ENCODE measurements around the gene B3GALNT1. TPM values are rescaled to one million over a fixed set of nuclear protein-coding genes. Genes with fewer than 3 reads are reported as not detected.

The B3GALNT1 gene
- total and polyA plus RNA-seq, 2 donors from 2014 or later: 18.0 to 25.7 TPM

DNA sequence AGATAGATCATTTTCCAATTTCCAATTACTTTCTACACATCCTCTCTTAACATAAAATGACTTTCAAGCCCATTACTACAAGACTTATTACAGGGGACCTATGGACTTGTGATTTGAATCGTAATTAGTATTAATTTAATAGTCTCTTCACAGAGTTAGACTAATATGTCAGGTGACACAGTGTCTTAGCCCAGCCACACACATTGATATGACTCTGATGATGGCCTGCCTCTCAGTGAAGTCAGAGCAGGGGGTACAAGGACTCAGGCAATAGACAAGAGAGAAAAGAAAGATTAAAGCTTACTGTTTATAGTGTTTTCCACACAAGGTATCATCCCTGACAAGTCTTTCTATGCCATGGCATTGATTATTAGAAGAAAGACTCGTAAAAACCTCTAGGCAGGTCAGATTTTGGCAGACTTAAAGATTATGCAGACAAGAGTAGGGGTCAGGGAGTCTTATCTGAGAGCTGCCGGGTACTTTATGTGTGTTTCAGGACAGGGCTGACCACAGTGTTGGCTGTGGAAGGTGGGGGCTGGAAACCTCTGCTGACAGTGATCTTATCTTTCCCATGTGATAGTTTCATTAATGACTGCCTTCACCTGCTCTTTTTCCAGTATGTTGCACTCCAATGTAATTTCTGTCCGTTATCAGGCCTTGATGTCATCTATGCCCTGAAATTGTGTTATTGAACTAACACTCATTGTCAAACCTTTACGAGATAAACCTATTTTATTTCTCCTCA is 50.1 kb downstream of the B3GALNT1 start:
- DNase-seq (no peak), FAIRE-seq (no peak)
- no peak overlapping the region for H3K4me3 ChIP-seq (ENCODE audit: low read length in 3 of 3)
- no peak overlapping the region for H3K27ac ChIP-seq (ENCODE audit: low read depth in 2 of 2, low read length in 2 of 2)
- intact Hi-C loops (cut with DNase I): no loop called here
- no peaks in the 10 kb centered on the region for H3K9me3 ChIP-seq (ENCODE audit: control insufficient read depth in 2 of 3, insufficient read depth in 1 of 3, low read length in 3 of 3)
- H3K4me1 ChIP-seq (ENCODE audit: control insufficient read depth in 2 of 3, insufficient read depth in 2 of 3, low read depth in 1 of 3, low read length in 3 of 3): no peaks in the 10 kb centered on the region
- H3K9ac ChIP-seq (ENCODE audit: low read length in 3 of 3): no peak overlapping the region
- no peaks in the 10 kb centered on the region for H3K27me3 ChIP-seq (ENCODE audit: control insufficient read depth, insufficient read depth, low read length)
- TF ChIP-seq, protein P1, sequence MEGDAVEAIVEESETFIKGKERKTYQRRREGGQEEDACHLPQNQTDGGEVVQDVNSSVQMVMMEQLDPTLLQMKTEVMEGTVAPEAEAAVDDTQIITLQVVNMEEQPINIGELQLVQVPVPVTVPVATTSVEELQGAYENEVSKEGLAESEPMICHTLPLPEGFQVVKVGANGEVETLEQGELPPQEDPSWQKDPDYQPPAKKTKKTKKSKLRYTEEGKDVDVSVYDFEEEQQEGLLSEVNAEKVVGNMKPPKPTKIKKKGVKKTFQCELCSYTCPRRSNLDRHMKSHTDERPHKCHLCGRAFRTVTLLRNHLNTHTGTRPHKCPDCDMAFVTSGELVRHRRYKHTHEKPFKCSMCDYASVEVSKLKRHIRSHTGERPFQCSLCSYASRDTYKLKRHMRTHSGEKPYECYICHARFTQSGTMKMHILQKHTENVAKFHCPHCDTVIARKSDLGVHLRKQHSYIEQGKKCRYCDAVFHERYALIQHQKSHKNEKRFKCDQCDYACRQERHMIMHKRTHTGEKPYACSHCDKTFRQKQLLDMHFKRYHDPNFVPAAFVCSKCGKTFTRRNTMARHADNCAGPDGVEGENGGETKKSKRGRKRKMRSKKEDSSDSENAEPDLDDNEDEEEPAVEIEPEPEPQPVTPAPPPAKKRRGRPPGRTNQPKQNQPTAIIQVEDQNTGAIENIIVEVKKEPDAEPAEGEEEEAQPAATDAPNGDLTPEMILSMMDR (IDR thresholded peaks at IDR 0.05; ENCODE audit: borderline replicate concordance, extremely low read depth, insufficient read depth): no peak
- H3K36me3 ChIP-seq (ENCODE audit: control insufficient read depth in 2 of 3, insufficient read depth in 3 of 3, low read length in 3 of 3): no peaks in the 10 kb centered on the region

DNA sequence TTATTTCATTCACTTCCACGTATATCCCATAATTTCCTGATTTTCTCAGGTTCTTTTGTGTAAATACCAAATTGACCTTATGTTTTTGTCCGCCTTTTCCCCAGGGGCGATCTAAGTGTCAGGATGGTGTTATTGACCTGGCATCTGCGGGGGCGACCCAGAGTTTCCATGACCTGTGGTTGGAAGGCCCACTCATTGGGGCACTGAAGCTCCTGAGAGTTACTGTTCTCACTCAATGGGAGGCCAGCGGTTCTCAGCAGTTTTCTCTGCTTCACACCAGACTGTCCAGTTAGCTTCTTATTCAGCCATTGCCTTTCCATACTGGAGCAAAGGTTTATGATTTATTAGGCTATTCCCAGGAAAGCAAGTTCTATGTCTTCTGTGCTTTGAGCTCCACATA is 53.3 kb downstream of the B3GALNT1 start:
- no peaks in the 10 kb centered on the region for H3K9me3 ChIP-seq (ENCODE audit: control insufficient read depth in 2 of 3, insufficient read depth in 1 of 3, low read length in 3 of 3)
- H3K4me1 ChIP-seq (ENCODE audit: control insufficient read depth in 2 of 3, insufficient read depth in 2 of 3, low read depth in 1 of 3, low read length in 3 of 3): no peaks in the 10 kb centered on the region
- FAIRE-seq: no peak
- H3K4me3 ChIP-seq (ENCODE audit: low read length in 3 of 3): no peak overlapping the region
- no peak overlapping the region for H3K9ac ChIP-seq (ENCODE audit: low read length in 3 of 3)
- intact Hi-C loops (cut with DNase I): no loop called here
- no peaks in the 10 kb centered on the region for H3K36me3 ChIP-seq (ENCODE audit: control insufficient read depth in 2 of 3, insufficient read depth in 3 of 3, low read length in 3 of 3)
- H3K27me3 ChIP-seq (ENCODE audit: control insufficient read depth, insufficient read depth, low read length): no peaks in the 10 kb centered on the region
- H3K27ac ChIP-seq (ENCODE audit: low read depth in 2 of 2, low read length in 2 of 2): no peak overlapping the region
- DNase-seq: no peak
- TF ChIP-seq, protein P1 (IDR thresholded peaks at IDR 0.05; ENCODE audit: borderline replicate concordance, extremely low read depth, insufficient read depth): no peak

DNA sequence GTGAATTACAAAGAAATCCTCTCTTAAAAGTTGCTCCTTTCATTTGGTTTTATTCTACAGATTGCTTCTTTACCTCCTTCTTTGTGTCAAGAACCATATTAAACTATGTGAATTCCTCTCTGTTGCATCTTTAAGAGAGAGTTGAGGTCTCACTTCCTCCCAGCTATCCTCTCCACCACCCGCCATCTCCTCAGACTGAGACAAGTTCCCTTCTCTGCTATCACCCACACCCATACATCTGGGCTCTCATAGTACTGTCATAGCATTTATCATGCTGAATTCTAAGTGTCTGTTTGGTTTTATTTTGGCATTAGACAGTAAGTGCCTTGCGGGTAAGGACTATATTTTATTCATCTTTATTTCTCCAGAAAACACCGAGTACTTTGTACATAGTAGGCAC is 54.2 kb downstream of the B3GALNT1 start:
- no peaks in the 10 kb centered on the region for H3K27me3 ChIP-seq (ENCODE audit: control insufficient read depth, insufficient read depth, low read length)
- no peaks in the 10 kb centered on the region for H3K36me3 ChIP-seq (ENCODE audit: control insufficient read depth in 2 of 3, insufficient read depth in 3 of 3, low read length in 3 of 3)
- no peak overlapping the region for H3K27ac ChIP-seq (ENCODE audit: low read depth in 2 of 2, low read length in 2 of 2)
- DNase-seq (no peak), FAIRE-seq (no peak)
- no peaks in the 10 kb centered on the region for H3K9me3 ChIP-seq (ENCODE audit: control insufficient read depth in 2 of 3, insufficient read depth in 1 of 3, low read length in 3 of 3)
- TF ChIP-seq, protein P1 (IDR thresholded peaks at IDR 0.05; ENCODE audit: borderline replicate concordance, extremely low read depth, insufficient read depth): no peak
- no peaks in the 10 kb centered on the region for H3K4me1 ChIP-seq (ENCODE audit: control insufficient read depth in 2 of 3, insufficient read depth in 2 of 3, low read depth in 1 of 3, low read length in 3 of 3)
- no peak overlapping the region for H3K4me3 ChIP-seq (ENCODE audit: low read length in 3 of 3)
- no peak overlapping the region for H3K9ac ChIP-seq (ENCODE audit: low read length in 3 of 3)
- intact Hi-C loops (cut with DNase I): no loop called here

Data from kidney (tissue), 14 donors.